Measurements from ENCODE around the gene XRCC4. TPM values are rescaled to one million over a fixed set of nuclear protein-coding genes. Genes with fewer than 3 reads are reported as not detected.

Gene XRCC4
- total RNA-seq, 1 donor = 36.5 TPM

DNA sequence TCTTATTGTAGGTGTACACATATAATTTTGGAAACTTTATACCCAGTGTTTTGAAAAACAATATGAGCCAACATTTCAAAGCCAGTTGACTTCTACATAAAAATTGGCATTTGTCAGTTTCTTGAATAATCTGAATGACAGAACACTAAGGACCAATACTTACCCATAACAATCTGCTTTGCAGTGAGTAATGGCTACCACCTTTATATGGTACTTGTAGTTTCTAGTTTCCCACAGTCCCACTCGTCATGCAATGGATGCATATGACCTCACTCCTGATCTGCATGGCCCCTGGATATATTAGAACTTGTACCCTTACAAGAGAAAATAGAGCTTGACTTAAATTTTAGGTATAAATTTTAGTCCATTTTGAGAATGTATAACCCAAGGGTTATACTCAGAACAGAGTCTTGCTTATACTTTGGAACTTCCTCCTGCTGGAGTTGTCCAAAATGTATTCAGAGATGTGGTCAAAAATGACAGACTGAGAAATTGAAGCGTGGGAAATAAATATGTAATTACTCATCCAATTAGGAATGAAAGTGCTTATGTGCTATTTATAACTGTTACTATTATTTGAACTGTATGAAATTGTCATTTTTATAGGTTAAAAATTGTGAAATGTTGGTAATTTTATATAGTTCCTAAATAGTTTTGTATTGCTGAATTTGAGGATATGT lies 19.5 kb downstream of the XRCC4 start:
- no peak for DNase-seq (ENCODE audit: low read depth)
- TF ChIP-seq, protein P1, sequence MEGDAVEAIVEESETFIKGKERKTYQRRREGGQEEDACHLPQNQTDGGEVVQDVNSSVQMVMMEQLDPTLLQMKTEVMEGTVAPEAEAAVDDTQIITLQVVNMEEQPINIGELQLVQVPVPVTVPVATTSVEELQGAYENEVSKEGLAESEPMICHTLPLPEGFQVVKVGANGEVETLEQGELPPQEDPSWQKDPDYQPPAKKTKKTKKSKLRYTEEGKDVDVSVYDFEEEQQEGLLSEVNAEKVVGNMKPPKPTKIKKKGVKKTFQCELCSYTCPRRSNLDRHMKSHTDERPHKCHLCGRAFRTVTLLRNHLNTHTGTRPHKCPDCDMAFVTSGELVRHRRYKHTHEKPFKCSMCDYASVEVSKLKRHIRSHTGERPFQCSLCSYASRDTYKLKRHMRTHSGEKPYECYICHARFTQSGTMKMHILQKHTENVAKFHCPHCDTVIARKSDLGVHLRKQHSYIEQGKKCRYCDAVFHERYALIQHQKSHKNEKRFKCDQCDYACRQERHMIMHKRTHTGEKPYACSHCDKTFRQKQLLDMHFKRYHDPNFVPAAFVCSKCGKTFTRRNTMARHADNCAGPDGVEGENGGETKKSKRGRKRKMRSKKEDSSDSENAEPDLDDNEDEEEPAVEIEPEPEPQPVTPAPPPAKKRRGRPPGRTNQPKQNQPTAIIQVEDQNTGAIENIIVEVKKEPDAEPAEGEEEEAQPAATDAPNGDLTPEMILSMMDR (IDR thresholded peaks at IDR 0.05; ENCODE audit: insufficient read depth, low read length) = no peak
- H3K4me3 ChIP-seq (ENCODE audit: low read depth, low read length) = no peak overlapping the region

- no peak overlapping the region for H3K4me3 ChIP-seq (ENCODE audit: low read depth, low read length)
- DNase-seq (ENCODE audit: low read depth) = peak; percentile 60
Observed at GRCh38 chr5:83097689-83098231, 20.4 kb downstream of the XRCC4 start.

GRCh38 chr5:83099001-83099400 lies 21.7 kb downstream of the XRCC4 start:
- TF ChIP-seq, protein P1 (IDR thresholded peaks at IDR 0.05; ENCODE audit: insufficient read depth, low read length) = no peak
- H3K4me3 ChIP-seq (ENCODE audit: low read depth, low read length) = no peak overlapping the region
- no peak for DNase-seq (ENCODE audit: low read depth)

More at GRCh38 chr5:83097689-83098231, 20.4 kb downstream of the XRCC4 start:
- TF ChIP-seq, protein P1 (IDR thresholded peaks at IDR 0.05; ENCODE audit: insufficient read depth, low read length) = no peak

- no peak for DNase-seq (ENCODE audit: low read depth)
- TF ChIP-seq, protein P1 (IDR thresholded peaks at IDR 0.05; ENCODE audit: insufficient read depth, low read length) = no peak
- no peak overlapping the region for H3K4me3 ChIP-seq (ENCODE audit: low read depth, low read length)
Observed at GRCh38 chr5:83099445-83099844, 22.1 kb downstream of the XRCC4 start.

DNA sequence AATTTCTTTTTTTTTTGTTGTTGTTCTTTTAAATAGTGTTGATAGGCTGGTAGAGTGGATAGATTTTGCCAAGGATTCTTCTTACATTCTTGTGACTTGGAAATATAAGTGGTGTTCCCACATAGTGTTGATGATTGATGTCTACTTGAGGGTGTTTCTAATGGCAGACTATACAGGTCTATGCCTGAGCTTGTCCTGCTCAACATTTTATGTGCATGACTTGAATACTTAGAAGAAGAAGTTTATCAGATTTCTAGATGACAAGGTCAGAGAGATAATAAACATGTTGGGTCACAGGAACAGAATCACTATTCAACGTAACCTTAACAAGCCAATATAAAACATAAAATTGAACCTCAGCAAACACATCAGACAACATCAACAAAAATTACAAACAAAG lies 24.2 kb downstream of the XRCC4 start:
- TF ChIP-seq, protein P1 (IDR thresholded peaks at IDR 0.05; ENCODE audit: insufficient read depth, low read length) = no peak
- H3K4me3 ChIP-seq (ENCODE audit: low read depth, low read length) = no peak overlapping the region
- no peak for DNase-seq (ENCODE audit: low read depth)

DNA sequence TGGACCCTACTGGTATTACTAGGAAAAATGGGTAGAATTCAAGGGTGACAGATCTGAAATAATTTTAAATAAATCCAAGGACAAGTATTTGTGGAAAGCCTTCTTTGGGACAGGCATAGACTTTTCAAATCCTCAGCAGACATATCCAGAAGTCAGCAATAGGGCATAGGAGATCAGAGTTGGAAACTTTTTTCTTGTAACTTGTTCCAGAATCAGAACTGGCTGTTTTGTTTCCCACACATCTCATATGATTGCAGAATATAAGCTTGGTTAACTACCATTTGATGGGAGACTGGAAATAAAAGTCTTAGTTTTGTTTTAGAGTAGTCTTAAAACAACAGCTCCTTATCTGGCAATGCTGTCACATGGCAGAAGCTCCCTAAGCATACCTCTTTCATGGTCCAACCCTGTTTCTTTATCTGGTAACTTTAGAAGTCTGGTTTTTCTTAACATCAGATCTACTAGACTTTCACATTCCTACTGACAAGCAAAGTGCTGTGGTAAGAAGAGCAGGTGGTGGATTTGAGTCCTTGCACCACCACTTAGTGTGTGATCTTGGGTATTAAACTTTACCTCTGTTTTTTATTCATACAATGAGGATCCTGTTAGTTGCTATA lies 25.1 kb downstream of the XRCC4 start:
- peak; percentile 60 for DNase-seq (ENCODE audit: low read depth)
- H3K4me3 ChIP-seq (ENCODE audit: low read depth, low read length) = no peak overlapping the region
- TF ChIP-seq, protein P1 (IDR thresholded peaks at IDR 0.05; ENCODE audit: insufficient read depth, low read length) = no peak

All from fibroblast of the aortic adventitia (primary cell).